Measurements from ENCODE around the gene ADGRA1. TPM values are rescaled to one million over a fixed set of nuclear protein-coding genes. Genes with fewer than 3 reads are reported as not detected.
"Not testable (repeated sequence)": the region's sequence is repeated elsewhere in the genome, so short reads cannot be mapped to it uniquely, and the experiment has no call there.

ADGRA1 gene
- total RNA-seq, 1 donor from 2014 or later: 0.99 TPM

- Mint-ChIP-seq H3K4me3 (peak overlapping the region; percentile 75), H3K9me3 (peaks cover 4% of the 10 kb centered on the region), H3K4me1 (ENCODE audit: unreplicated experiment) (peaks cover 14% of the 10 kb centered on the region), H3K27ac (peak overlapping the region; percentile 53), H3K36me3 (no peaks in the 10 kb centered on the region), H3K27me3 (peaks cover 33% of the 10 kb centered on the region)
- no peak for TF ChIP-seq CTCF (conservative IDR thresholded peaks at IDR 0.05)
- DNase-seq (ENCODE audit: extremely low spot score, unreplicated experiment): peak; percentile 22
Observed at GRCh38 chr10:133143546-133143945, 55.8 kb downstream of the ADGRA1 start.

- TF ChIP-seq CTCF (conservative IDR thresholded peaks at IDR 0.05): no peak
- H3K27me3 Mint-ChIP-seq: peaks cover 45% of the 10 kb centered on the region
- H3K4me1 Mint-ChIP-seq (ENCODE audit: unreplicated experiment): peaks cover 14% of the 10 kb centered on the region
- peak overlapping the region; percentile 75 for H3K4me3 Mint-ChIP-seq
- DNase-seq (ENCODE audit: extremely low spot score, unreplicated experiment): no peak
- no peaks in the 10 kb centered on the region for H3K36me3 Mint-ChIP-seq
- peaks cover 4% of the 10 kb centered on the region for H3K9me3 Mint-ChIP-seq
- peak overlapping the region; percentile 60 for H3K27ac Mint-ChIP-seq
Observed at GRCh38 chr10:133144771-133145170, 57.0 kb downstream of the ADGRA1 start.

GRCh38 chr10:133150226-133150625 is 62.5 kb downstream of the ADGRA1 start:
- Mint-ChIP-seq H3K27me3 (peaks cover 72% of the 10 kb centered on the region), H3K4me3 (no peak overlapping the region), H3K4me1 (ENCODE audit: unreplicated experiment) (peaks cover 6% of the 10 kb centered on the region), H3K9me3 (peaks cover 4% of the 10 kb centered on the region), H3K36me3 (no peaks in the 10 kb centered on the region), H3K27ac (no peak overlapping the region)
- TF ChIP-seq CTCF (conservative IDR thresholded peaks at IDR 0.05): no peak
- no peak for DNase-seq (ENCODE audit: extremely low spot score, unreplicated experiment)

GRCh38 chr10:133150656-133151055 is 62.9 kb downstream of the ADGRA1 start:
- Mint-ChIP-seq H3K27me3 (peaks cover 72% of the 10 kb centered on the region), H3K27ac (no peak overlapping the region), H3K4me3 (no peak overlapping the region), H3K4me1 (ENCODE audit: unreplicated experiment) (peaks cover 6% of the 10 kb centered on the region), H3K9me3 (peaks cover 4% of the 10 kb centered on the region), H3K36me3 (no peaks in the 10 kb centered on the region)
- no peak for DNase-seq (ENCODE audit: extremely low spot score, unreplicated experiment)
- TF ChIP-seq CTCF (conservative IDR thresholded peaks at IDR 0.05): no peak

GRCh38 chr10:133151071-133151470 is 63.3 kb downstream of the ADGRA1 start:
- not testable (repeated sequence) for DNase-seq (ENCODE audit: extremely low spot score, unreplicated experiment)

GRCh38 chr10:133151543-133151972 is 63.8 kb downstream of the ADGRA1 start:
- no peak for TF ChIP-seq CTCF (conservative IDR thresholded peaks at IDR 0.05)
- H3K4me1 Mint-ChIP-seq (ENCODE audit: unreplicated experiment): peaks cover 6% of the 10 kb centered on the region
- H3K9me3 Mint-ChIP-seq: peaks cover 4% of the 10 kb centered on the region
- no peak overlapping the region for H3K4me3 Mint-ChIP-seq
- H3K27ac Mint-ChIP-seq: no peak overlapping the region
- no peak for DNase-seq (ENCODE audit: extremely low spot score, unreplicated experiment)
- peaks cover 68% of the 10 kb centered on the region for H3K27me3 Mint-ChIP-seq
- H3K36me3 Mint-ChIP-seq: no peaks in the 10 kb centered on the region

More at GRCh38 chr10:133151071-133151470, 63.3 kb downstream of the ADGRA1 start:
- not testable (repeated sequence) for H3K9me3 Mint-ChIP-seq; H3K4me3 Mint-ChIP-seq; H3K4me1 Mint-ChIP-seq (ENCODE audit: unreplicated experiment); H3K36me3 Mint-ChIP-seq; H3K27ac Mint-ChIP-seq
- H3K27me3 Mint-ChIP-seq: peaks cover 72% of the 10 kb centered on the region

All from type B pancreatic cell (in vitro differentiated cells).